Mesenchymal stem cell (in vitro differentiated cells and primary cell): Measurements from ENCODE around the gene PLBD1.

Experiments used
- DNase-seq: peaks from one replicate; pipeline ENCODE4 v3.0.0-alpha.2; 2013
- H2AFZ ChIP-seq: one replicate; pipeline ENCODE4 v1.6.1; 2013; ENCODE audit warnings: low read depth, mild to moderate bottlenecking, control low read depth, inconsistent platforms, low read length, moderate library complexity
- H2AK5ac ChIP-seq: 2 replicates; pipeline ENCODE4 v1.6.1; 2013; ENCODE audit warnings: low read length, moderate library complexity, mild to moderate bottlenecking, inconsistent platforms; ENCODE audit not compliant: severe bottlenecking
- H2BK120ac ChIP-seq: one replicate; pipeline ENCODE4 v1.6.1; 2013; ENCODE audit warnings: low read depth, mild to moderate bottlenecking, inconsistent platforms, low read length, moderate library complexity
- H2BK12ac ChIP-seq, 2 experiments: one replicate each; pipeline ENCODE4 v1.6.1; 2013; ENCODE audit warnings: inconsistent platforms in 2 of 2, low read length in 2 of 2, mild to moderate bottlenecking in 2 of 2, moderate library complexity in 2 of 2, control low read depth in 1 of 2
- H2BK15ac ChIP-seq: one replicate; pipeline ENCODE4 v1.6.1; 2013; ENCODE audit warnings: mild to moderate bottlenecking, low read depth, inconsistent platforms; ENCODE audit not compliant: poor library complexity, severe bottlenecking
- H2BK5ac ChIP-seq: 2 replicates; pipeline ENCODE4 v1.6.1; 2013; ENCODE audit warnings: low read depth, mild to moderate bottlenecking, low read length, control low read depth, inconsistent platforms; ENCODE audit not compliant: poor library complexity, severe bottlenecking
- H3K14ac ChIP-seq, 2 experiments: one replicate each; pipeline ENCODE4 v1.6.1; 2013; ENCODE audit warnings: inconsistent platforms in 2 of 2, low read length in 2 of 2, control low read depth in 1 of 2, mild to moderate bottlenecking in 1 of 2, moderate library complexity in 1 of 2
- H3K18ac ChIP-seq, 2 experiments: one replicate each; pipeline ENCODE4 v1.6.1; 2013; ENCODE audit warnings: inconsistent platforms in 2 of 2, low read length in 2 of 2, control low read depth in 1 of 2, low read depth in 1 of 2, mild to moderate bottlenecking in 1 of 2
- H3K23ac ChIP-seq, 2 experiments: one replicate each; pipeline ENCODE4 v1.6.1; 2013; ENCODE audit warnings: inconsistent platforms in 2 of 2, low read length in 2 of 2, mild to moderate bottlenecking in 2 of 2, moderate library complexity in 2 of 2, control low read depth in 1 of 2
- H3K27ac ChIP-seq: 2 replicates; pipeline ENCODE4 v1.5.1; 2013; ENCODE audit warnings: mild to moderate bottlenecking, moderate library complexity, low read length, control low read depth, inconsistent platforms; ENCODE audit not compliant: poor library complexity, severe bottlenecking
- H3K27me3 ChIP-seq, 2 experiments: 2 replicates each; pipeline versions ENCODE4 v1.6.1 to v1.7.0; 2013; ENCODE audit warnings: low read length in 2 of 2, mild to moderate bottlenecking in 2 of 2, moderate library complexity in 2 of 2, control low read depth in 1 of 2, inconsistent platforms in 1 of 2; ENCODE audit not compliant: control insufficient read depth in 1 of 2, insufficient read depth in 1 of 2
- H3K36me3 ChIP-seq, 2 experiments: 2 replicates each; pipeline versions ENCODE4 v1.6.1 to v1.7.0; 2013; ENCODE audit warnings: low read length in 2 of 2, control low read depth in 1 of 2, inconsistent platforms in 1 of 2, low read depth in 1 of 2, mild to moderate bottlenecking in 1 of 2; ENCODE audit not compliant: insufficient read depth in 2 of 2, control insufficient read depth in 1 of 2
- H3K4ac ChIP-seq, 2 experiments: one replicate each; pipeline ENCODE4 v1.6.1; 2013; ENCODE audit warnings: inconsistent platforms in 2 of 2, low read length in 2 of 2, mild to moderate bottlenecking in 2 of 2, moderate library complexity in 2 of 2, control low read depth in 1 of 2, low read depth in 1 of 2
- H3K4me1 ChIP-seq: 2 replicates; pipeline ENCODE4 v1.6.1; 2013; ENCODE audit warnings: low read depth, low read length, control low read depth; ENCODE audit not compliant: control insufficient read depth, insufficient read depth
- H3K4me2 ChIP-seq: 2 replicates; pipeline ENCODE4 v1.6.1; 2013; ENCODE audit warnings: low read length, mild to moderate bottlenecking, inconsistent platforms; ENCODE audit not compliant: poor library complexity, severe bottlenecking
- H3K4me3 ChIP-seq, 2 experiments: 2 replicates each; pipeline versions ENCODE4 v1.5.1 to v1.7.0; 2013; ENCODE audit warnings: low read length in 2 of 2, mild to moderate bottlenecking in 2 of 2, control low read depth in 1 of 2, low read depth in 1 of 2; ENCODE audit not compliant: insufficient read depth in 1 of 2
- H3K79me1 ChIP-seq: replicated peaks from 2 replicates; pipeline ENCODE4 v1.6.1; 2013; ENCODE audit warnings: mild to moderate bottlenecking, control low read depth, low read length, inconsistent platforms; ENCODE audit not compliant: poor library complexity, severe bottlenecking
- H3K9ac ChIP-seq: 2 replicates; pipeline ENCODE4 v1.7.0; 2013; ENCODE audit warnings: mild to moderate bottlenecking, low read length, moderate library complexity
- H3K9me3 ChIP-seq: 2 replicates; pipeline ENCODE4 v1.7.0; 2013; ENCODE audit warnings: mild to moderate bottlenecking, low read length; ENCODE audit not compliant: control insufficient read depth
- H4K8ac ChIP-seq: one replicate; pipeline ENCODE4 v1.6.1; 2013; ENCODE audit warnings: inconsistent platforms, mild to moderate bottlenecking, low read length, moderate library complexity
- H4K91ac ChIP-seq: one replicate; pipeline ENCODE4 v1.6.1; 2013; ENCODE audit warnings: mild to moderate bottlenecking, low read length, inconsistent platforms
- WGBS: methylation state at CpG from one replicate; pipeline ENCODE4 v1.1.7; 2013; ENCODE audit warnings: mixed read lengths; 5-methylcytosine and 5-hydroxymethylcytosine counted together

Gene PLBD1

GRCh38 chr12:14570231-14570630 lies 2.5 kb upstream of the PLBD1 start:
- no peak overlapping the region for H2BK5ac ChIP-seq
- 95% methylated on average over 1 of the region's 1 CpG for WGBS
- DNase-seq = no peak
- no peak overlapping the region for H2BK120ac ChIP-seq
- H3K4me3 ChIP-seq = no peak overlapping the region
- no peak overlapping the region for H2BK12ac ChIP-seq
- H4K91ac ChIP-seq = no peak overlapping the region
- H3K9me3 ChIP-seq = no peaks in the 10 kb centered on the region
- no peak overlapping the region for H3K4me2 ChIP-seq
- no peak overlapping the region for H4K8ac ChIP-seq
- H3K23ac ChIP-seq = no peak overlapping the region
- H3K79me1 ChIP-seq = no peaks in the 10 kb centered on the region
- H2AK5ac ChIP-seq = no peak overlapping the region
- no peak overlapping the region for H3K18ac ChIP-seq
- no peak overlapping the region for H3K9ac ChIP-seq
- H2AFZ ChIP-seq = no peak overlapping the region
- no peak overlapping the region for H3K14ac ChIP-seq
- H2BK15ac ChIP-seq = no peak overlapping the region
- no peaks in the 10 kb centered on the region for H3K36me3 ChIP-seq
- H3K27ac ChIP-seq = no peak overlapping the region
- H3K4me1 ChIP-seq = peaks cover 7% of the 10 kb centered on the region
- H3K27me3 ChIP-seq = no peaks in the 10 kb centered on the region
- no peak overlapping the region for H3K4ac ChIP-seq

GRCh38 chr12:14564336-14564959 lies 3.2 kb downstream of the PLBD1 start:
- Histone ChIP-seq H3K27ac (no peak overlapping the region), H3K9me3 (no peaks in the 10 kb centered on the region), H3K4me2 (no peak overlapping the region), H4K8ac (no peak overlapping the region), H3K4ac (no peak overlapping the region), H3K18ac (no peak overlapping the region), H3K79me1 (no peaks in the 10 kb centered on the region), H3K4me3 (no peak overlapping the region), H3K4me1 (peaks cover 7% of the 10 kb centered on the region), H3K14ac (no peak overlapping the region), H2BK5ac (no peak overlapping the region), H2BK120ac (no peak overlapping the region), H4K91ac (no peak overlapping the region), H2BK15ac (no peak overlapping the region), H2AK5ac (no peak overlapping the region), H2BK12ac (no peak overlapping the region), H3K9ac (no peak overlapping the region), H3K23ac (no peak overlapping the region), H2AFZ (no peak overlapping the region), H3K36me3 (no peaks in the 10 kb centered on the region), H3K27me3 (no peaks in the 10 kb centered on the region)
- no peak for DNase-seq
- 80% methylated on average over 2 of the region's 2 CpGs for WGBS

GRCh38 chr12:14563046-14563445 lies 4.6 kb downstream of the PLBD1 start:
- Histone ChIP-seq H3K4me1 (peaks cover 7% of the 10 kb centered on the region), H3K4me3 (no peak overlapping the region), H3K23ac (no peak overlapping the region), H3K27ac (no peak overlapping the region), H3K36me3 (no peaks in the 10 kb centered on the region), H3K14ac (no peak overlapping the region), H2BK12ac (no peak overlapping the region), H3K4ac (no peak overlapping the region), H2BK15ac (no peak overlapping the region), H3K9me3 (no peaks in the 10 kb centered on the region), H3K18ac (no peak overlapping the region), H3K79me1 (no peaks in the 10 kb centered on the region), H2BK120ac (no peak overlapping the region), H2BK5ac (no peak overlapping the region), H3K4me2 (no peak overlapping the region), H4K91ac (no peak overlapping the region), H2AK5ac (no peak overlapping the region), H2AFZ (no peak overlapping the region), H4K8ac (no peak overlapping the region), H3K9ac (no peak overlapping the region), H3K27me3 (no peaks in the 10 kb centered on the region)
- no peak for DNase-seq
- 78% methylated on average over 4 of the region's 4 CpGs for WGBS

- no peak overlapping the region for H3K14ac ChIP-seq
- no peak overlapping the region for H3K9ac ChIP-seq
- no peak overlapping the region for H3K4me3 ChIP-seq
- H2BK5ac ChIP-seq = no peak overlapping the region
- no peak overlapping the region for H4K8ac ChIP-seq
- peaks cover 2% of the 10 kb centered on the region for H3K4me1 ChIP-seq
- H3K36me3 ChIP-seq = no peaks in the 10 kb centered on the region
- H3K27ac ChIP-seq = no peak overlapping the region
- H3K4me2 ChIP-seq = no peak overlapping the region
- no peak overlapping the region for H3K4ac ChIP-seq
- no peak overlapping the region for H2BK12ac ChIP-seq
- H3K23ac ChIP-seq = no peak overlapping the region
- H2BK15ac ChIP-seq = no peak overlapping the region
- H2BK120ac ChIP-seq = no peak overlapping the region
- no peak overlapping the region for H2AK5ac ChIP-seq
- no peaks in the 10 kb centered on the region for H3K27me3 ChIP-seq
- no peak overlapping the region for H4K91ac ChIP-seq
- no peaks in the 10 kb centered on the region for H3K9me3 ChIP-seq
- no peak overlapping the region for H3K18ac ChIP-seq
- DNase-seq = no peak
- no peak overlapping the region for H2AFZ ChIP-seq
- no peaks in the 10 kb centered on the region for H3K79me1 ChIP-seq
- 100% methylated on average over 1 of the region's 6 CpGs for WGBS
Observed at GRCh38 chr12:14562279-14562678, 5.4 kb downstream of the PLBD1 start.
